GM08714 (cell line): ENCODE results near the gene GTPBP6.
"Not testable (repeated sequence)": the region's sequence is repeated elsewhere in the genome, so short reads cannot be mapped to it uniquely, and the experiment has no call there.

Experiments used
- H3K4me3 ChIP-seq: fragments of 200-500 bp; sonication (Bioruptor generic); 2 replicates; pipeline ENCODE4 v1.5.1; 2014; ENCODE audit warnings: mild to moderate bottlenecking, low read length, inconsistent platforms
- ZNF274 ChIP-seq: IDR thresholded peaks from 2 replicates; pipeline ENCODE4 v1.6.1; 2012; ENCODE audit warnings: mild to moderate bottlenecking, low read depth, low read length

Gene GTPBP6

GRCh38 chrX:270848-271367 lies 47.7 kb downstream of the GTPBP6 start:
- no peak for TF ChIP-seq ZNF274
- H3K4me3 ChIP-seq: no peak overlapping the region

- TF ChIP-seq ZNF274: no peak
- H3K4me3 ChIP-seq: no peak overlapping the region
These were observed 50.8 kb downstream of the GTPBP6 start for GRCh38 chrX:267771-268261.

- H3K4me3 ChIP-seq: no peak overlapping the region
- no peak for TF ChIP-seq ZNF274
These were observed 53.1 kb downstream of the GTPBP6 start for GRCh38 chrX:265502-265901.

- TF ChIP-seq ZNF274: no peak
- no peak overlapping the region for H3K4me3 ChIP-seq
These were observed 53.8 kb downstream of the GTPBP6 start for GRCh38 chrX:264634-265455.

GRCh38 chrX:264006-264405 lies 54.6 kb downstream of the GTPBP6 start:
- H3K4me3 ChIP-seq: not testable (repeated sequence)

GRCh38 chrX:262381-262909 lies 56.2 kb downstream of the GTPBP6 start:
- TF ChIP-seq ZNF274: no peak
- H3K4me3 ChIP-seq: no peak overlapping the region; the same call in 1 of the 2 replicates

GRCh38 chrX:261919-262352 lies 56.7 kb downstream of the GTPBP6 start:
- H3K4me3 ChIP-seq: no peak overlapping the region; the same call in 1 of the 2 replicates
- TF ChIP-seq ZNF274: no peak

GRCh38 chrX:261167-261918 lies 57.3 kb downstream of the GTPBP6 start:
- H3K4me3 ChIP-seq: no peak overlapping the region

GRCh38 chrX:259692-260355 lies 58.8 kb downstream of the GTPBP6 start:
- no peak overlapping the region; the same call in 1 of the 2 replicates for H3K4me3 ChIP-seq
- TF ChIP-seq ZNF274: no peak

More at GRCh38 chrX:261167-261918, 57.3 kb downstream of the GTPBP6 start:
- no peak for TF ChIP-seq ZNF274

- no peak overlapping the region for H3K4me3 ChIP-seq
- TF ChIP-seq ZNF274: no peak
These were observed 60.1 kb downstream of the GTPBP6 start for GRCh38 chrX:258291-259040.

- no peak overlapping the region for H3K4me3 ChIP-seq
- no peak for TF ChIP-seq ZNF274
These were observed 60.8 kb downstream of the GTPBP6 start for GRCh38 chrX:257681-258289.

- not testable (repeated sequence) for H3K4me3 ChIP-seq
These were observed 61.5 kb downstream of the GTPBP6 start for GRCh38 chrX:257054-257453.

- TF ChIP-seq ZNF274: no peak
- no peak overlapping the region for H3K4me3 ChIP-seq
These were observed 62.7 kb downstream of the GTPBP6 start for GRCh38 chrX:255923-256331.
